HEK293T (cell line): Measurements from ENCODE around the gene NR3C2.

Experiments used
- ELF4 ChIP-seq: fragments of 450-650 bp; IDR thresholded peaks from 2 replicates; pipeline ENCODE4 v1.6.1; 2017; ENCODE audit warnings: antibody characterized with exemption
- FOXA1 ChIP-seq: fragments of 450-650 bp; IDR thresholded peaks from 2 replicates; pipeline ENCODE4 v1.6.1; 2016; ENCODE audit warnings: mild to moderate bottlenecking
- HDGF ChIP-seq: fragments of 450-650 bp; IDR thresholded peaks from 2 replicates; pipeline ENCODE4 v1.6.1; 2017; ENCODE audit warnings: antibody characterized with exemption, borderline replicate concordance
- SUZ12 ChIP-seq: fragments of 450-650 bp; IDR thresholded peaks from 2 replicates; pipeline ENCODE4 v1.6.1; 2016; ENCODE audit warnings: mild to moderate bottlenecking

DNA sequence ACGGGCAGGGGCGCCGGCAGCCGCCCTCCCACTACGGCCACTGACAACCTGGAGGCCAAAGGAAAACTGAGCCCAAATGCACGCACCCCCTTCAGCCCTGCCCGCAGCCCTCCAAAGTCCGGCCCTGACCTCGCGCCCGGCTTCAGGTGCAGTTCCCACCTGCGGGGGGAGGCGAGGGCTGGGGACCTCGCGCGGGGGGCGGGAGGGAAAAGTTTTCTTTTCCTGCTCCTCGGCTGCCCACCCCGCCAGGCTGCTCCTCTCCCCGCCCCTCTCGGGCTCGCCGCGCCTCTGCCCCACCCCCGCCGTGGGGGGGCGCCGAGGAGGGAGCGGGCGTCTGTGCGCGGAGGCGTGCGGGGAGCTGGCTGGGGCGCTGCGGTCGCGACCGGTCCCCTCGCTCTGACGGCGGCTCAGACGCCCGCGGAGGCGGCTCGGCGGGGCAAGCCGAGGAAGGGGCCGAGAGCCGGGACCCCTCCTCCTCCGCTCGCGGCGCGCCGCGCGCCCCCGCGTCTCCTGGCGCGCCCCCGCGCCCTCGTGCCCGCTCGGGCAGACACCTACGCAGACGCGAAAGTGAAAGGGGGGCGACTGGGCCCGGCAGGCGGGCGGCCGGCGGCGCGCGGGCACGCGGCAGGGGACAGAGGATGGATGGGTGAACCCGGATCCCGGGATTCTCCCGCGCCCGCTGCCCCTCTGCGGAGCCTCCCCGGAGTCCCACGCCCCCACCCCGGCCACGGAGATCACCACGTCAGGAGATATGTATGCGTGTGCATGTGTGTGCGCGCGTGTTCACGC, 3.1 kb upstream of the NR3C2 start:
- TF ChIP-seq SUZ12 (no peak), HDGF (no peak), FOXA1 (no peak), ELF4 (no peak)
